OCI-LY1 (cell line): ENCODE data around the gene CBX6.

ENCODE experiments used
- H2AFZ ChIP-seq: fragments of 200-600 bp; sonication (generic), shearing (Covaris generic); 2 replicates; pipeline ENCODE4 v1.6.0; 2014; ENCODE audit warnings: antibody characterized with exemption, mild to moderate bottlenecking, low read length
- H3F3A ChIP-seq: fragments of 200-600 bp; sonication (generic), shearing (Covaris generic); 2 replicates; pipeline ENCODE4 v1.6.0; 2014; ENCODE audit warnings: mild to moderate bottlenecking, antibody characterized with exemption, low read length, moderate library complexity; ENCODE audit not compliant: insufficient read depth
- H3K27ac ChIP-seq: fragments of 200-600 bp; sonication (generic); 2 replicates; pipeline ENCODE4 v1.5.1; 2014; ENCODE audit warnings: low read length, mixed run types, mild to moderate bottlenecking, low read depth; ENCODE audit not compliant: poor library complexity, severe bottlenecking
- H3K27me3 ChIP-seq: fragments of 200-600 bp; sonication (generic); 2 replicates; pipeline ENCODE4 v1.6.0; 2014; ENCODE audit warnings: antibody characterized with exemption, mild to moderate bottlenecking, low read length, moderate library complexity; ENCODE audit not compliant: insufficient read depth
- H3K36me3 ChIP-seq: fragments of 200-600 bp; sonication (generic); 2 replicates; pipeline ENCODE4 v1.6.1; 2014; ENCODE audit warnings: mild to moderate bottlenecking, antibody characterized with exemption, low read length, moderate library complexity, mixed read lengths; ENCODE audit not compliant: insufficient read depth
- H3K4me1 ChIP-seq: fragments of 200-600 bp; sonication (generic); 2 replicates; pipeline ENCODE4 v1.5.1; 2014; ENCODE audit warnings: mild to moderate bottlenecking, low read length, moderate library complexity; ENCODE audit not compliant: insufficient read depth, severe bottlenecking
- H3K4me2 ChIP-seq: fragments of 200-600 bp; sonication (generic), shearing (Covaris generic); 2 replicates; pipeline ENCODE4 v1.6.1; 2014; ENCODE audit warnings: low read length
- H3K4me3 ChIP-seq: fragments of 200-600 bp; sonication (generic); 2 replicates; pipeline ENCODE4 v1.5.1; 2014; ENCODE audit warnings: low read length, low read depth, mild to moderate bottlenecking, mixed read lengths; ENCODE audit not compliant: poor library complexity, severe bottlenecking
- H3K79me2 ChIP-seq: fragments of 200-600 bp; shearing (Covaris generic); 2 replicates; pipeline ENCODE4 v1.6.1; 2016; ENCODE audit warnings: mixed run types, low read length, mixed read lengths; ENCODE audit not compliant: insufficient read depth
- H3K9ac ChIP-seq: fragments of 200-600 bp; sonication (generic), shearing (Covaris generic); 2 replicates; pipeline ENCODE4 v1.6.1; 2014; ENCODE audit warnings: mild to moderate bottlenecking, low read length, mixed read lengths
- H3K9me2 ChIP-seq: fragments of 200-600 bp; sonication (generic), shearing (Covaris generic); 2 replicates; pipeline ENCODE4 v1.6.1; 2014; ENCODE audit warnings: low read depth, mild to moderate bottlenecking, low read length, mixed read lengths
- H3K9me3 ChIP-seq: fragments of 200-600 bp; shearing (Covaris generic); 2 replicates; pipeline ENCODE4 v1.6.1; 2014; ENCODE audit warnings: low read length, mixed read lengths
- H4K20me1 ChIP-seq: fragments of 200-600 bp; sonication (generic), shearing (Covaris generic); 2 replicates; pipeline ENCODE4 v1.6.0; 2016; ENCODE audit warnings: mild to moderate bottlenecking, low read length; ENCODE audit not compliant: insufficient read depth
- EZH2 ChIP-seq: fragments of 200-600 bp; sonication (generic), shearing (Covaris generic); IDR thresholded peaks from 2 replicates; pipeline ENCODE4 v1.8.0; 2017; ENCODE audit warnings: borderline replicate concordance, mixed run types, mild to moderate bottlenecking, antibody characterized with exemption, low read length, moderate library complexity, mixed read lengths
- TF ChIP-seq, protein P1 (sequence below): fragments of 200-600 bp; sonication (generic), shearing (Covaris generic); IDR thresholded peaks from 2 replicates; pipeline ENCODE4 v1.5.1; 2017; ENCODE audit warnings: mild to moderate bottlenecking, antibody characterized with exemption, low read length, moderate library complexity, mixed read lengths

The CBX6 gene

DNA sequence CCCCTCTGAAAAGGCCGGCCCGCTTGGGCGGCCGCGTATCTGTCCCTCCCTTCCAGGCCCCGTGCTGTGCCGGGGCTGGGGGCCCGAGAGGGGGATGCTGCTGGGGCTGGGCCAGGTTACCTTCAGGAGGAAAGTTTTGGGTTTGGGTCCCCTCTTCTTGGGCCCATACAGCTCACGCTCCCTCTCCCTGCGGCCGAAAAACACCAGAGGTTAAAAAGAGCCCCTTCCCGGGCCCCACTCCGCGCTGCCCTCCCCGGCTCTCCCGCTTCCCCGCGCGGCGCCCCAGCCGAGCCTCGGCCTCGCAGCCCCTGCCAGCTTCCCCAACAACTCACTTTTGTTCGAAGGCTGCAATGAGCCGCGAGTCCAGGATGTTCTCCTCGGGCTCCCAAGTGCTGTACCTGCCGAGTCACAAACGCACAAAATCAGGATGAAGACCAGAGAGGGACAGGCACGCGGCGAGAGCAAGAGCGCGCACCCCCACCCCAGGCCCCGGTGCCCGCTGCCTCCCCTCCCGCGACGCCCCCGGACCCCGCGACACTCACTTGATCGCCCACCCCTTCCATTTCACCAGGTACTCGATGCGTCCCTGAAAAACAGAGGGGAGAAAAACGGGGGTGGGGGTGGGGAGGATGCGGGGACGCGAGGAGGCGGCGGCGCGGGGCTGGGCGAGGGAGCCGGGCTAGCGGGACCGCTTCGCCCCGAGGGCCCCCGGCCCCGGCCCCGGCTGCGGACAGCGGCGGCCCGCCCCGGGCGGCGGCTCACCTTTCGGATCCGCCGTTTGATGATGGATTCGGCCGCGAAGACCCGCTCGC, 450 bp downstream of the CBX6 start:
- Histone ChIP-seq H3K79me2 (no peaks in the 10 kb centered on the region), H2AFZ (no peak overlapping the region), H3K9ac (peak overlapping the region; percentile 90), H3K4me1 (peaks cover 32% of the 10 kb centered on the region), H3K27ac (peak overlapping the region; percentile 71), H3K36me3 (peaks cover 28% of the 10 kb centered on the region), H4K20me1 (no peaks in the 10 kb centered on the region), H3K27me3 (0 out of 2 replicates have a peak, but pooled peaks cover 5% of the 10 kb centered on the region), H3K4me2 (peak overlapping the region; percentile 68), H3K4me3 (peak overlapping the region; percentile 90), H3K9me2 (no peaks in the 10 kb centered on the region), H3F3A (no peaks in the 10 kb centered on the region), H3K9me3 (no peaks in the 10 kb centered on the region)
- TF ChIP-seq EZH2: no peak
- TF ChIP-seq, protein P1, sequence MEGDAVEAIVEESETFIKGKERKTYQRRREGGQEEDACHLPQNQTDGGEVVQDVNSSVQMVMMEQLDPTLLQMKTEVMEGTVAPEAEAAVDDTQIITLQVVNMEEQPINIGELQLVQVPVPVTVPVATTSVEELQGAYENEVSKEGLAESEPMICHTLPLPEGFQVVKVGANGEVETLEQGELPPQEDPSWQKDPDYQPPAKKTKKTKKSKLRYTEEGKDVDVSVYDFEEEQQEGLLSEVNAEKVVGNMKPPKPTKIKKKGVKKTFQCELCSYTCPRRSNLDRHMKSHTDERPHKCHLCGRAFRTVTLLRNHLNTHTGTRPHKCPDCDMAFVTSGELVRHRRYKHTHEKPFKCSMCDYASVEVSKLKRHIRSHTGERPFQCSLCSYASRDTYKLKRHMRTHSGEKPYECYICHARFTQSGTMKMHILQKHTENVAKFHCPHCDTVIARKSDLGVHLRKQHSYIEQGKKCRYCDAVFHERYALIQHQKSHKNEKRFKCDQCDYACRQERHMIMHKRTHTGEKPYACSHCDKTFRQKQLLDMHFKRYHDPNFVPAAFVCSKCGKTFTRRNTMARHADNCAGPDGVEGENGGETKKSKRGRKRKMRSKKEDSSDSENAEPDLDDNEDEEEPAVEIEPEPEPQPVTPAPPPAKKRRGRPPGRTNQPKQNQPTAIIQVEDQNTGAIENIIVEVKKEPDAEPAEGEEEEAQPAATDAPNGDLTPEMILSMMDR: no peak

GRCh38 chr22:38870791-38871359, 1.1 kb downstream of the CBX6 start:
- Histone ChIP-seq H2AFZ (no peak overlapping the region), H3F3A (no peaks in the 10 kb centered on the region), H3K9me3 (no peaks in the 10 kb centered on the region), H3K79me2 (no peaks in the 10 kb centered on the region), H4K20me1 (no peaks in the 10 kb centered on the region), H3K27me3 (0 out of 2 replicates have a peak, but pooled peaks cover 5% of the 10 kb centered on the region), H3K27ac (peak overlapping the region; percentile 71), H3K9me2 (no peaks in the 10 kb centered on the region), H3K36me3 (peaks cover 34% of the 10 kb centered on the region), H3K4me3 (peak overlapping the region; percentile 90), H3K9ac (peak overlapping the region; percentile 90), H3K4me2 (peak overlapping the region; percentile 68), H3K4me1 (peaks cover 32% of the 10 kb centered on the region)
- no peak for TF ChIP-seq EZH2
- TF ChIP-seq, protein P1: no peak

- H3K27ac ChIP-seq: no peak overlapping the region
- H3K36me3 ChIP-seq: peaks cover 39% of the 10 kb centered on the region
- H3K9me3 ChIP-seq: no peaks in the 10 kb centered on the region
- H3K4me2 ChIP-seq: peak overlapping the region; percentile 68
- H3K9me2 ChIP-seq: no peaks in the 10 kb centered on the region
- 0 out of 2 replicates have a peak, but pooled peaks cover 5% of the 10 kb centered on the region for H3K27me3 ChIP-seq
- H3K4me3 ChIP-seq: peak overlapping the region; percentile 90
- no peaks in the 10 kb centered on the region for H3K79me2 ChIP-seq
- no peak overlapping the region for H2AFZ ChIP-seq
- TF ChIP-seq EZH2: no peak
- TF ChIP-seq, protein P1: peak; percentile 93
- peak overlapping the region; percentile 90; the same call in 1 of the 2 replicates for H3K9ac ChIP-seq
- H4K20me1 ChIP-seq: no peaks in the 10 kb centered on the region
- no peaks in the 10 kb centered on the region for H3F3A ChIP-seq
- H3K4me1 ChIP-seq: peaks cover 32% of the 10 kb centered on the region
These were observed 1.7 kb downstream of the CBX6 start for GRCh38 chr22:38870312-38870741.
